GM19328 (cell line): ENCODE measurements around the gene TCERG1L.

Experiments used
- ATAC-seq: cut with Tn5 transposase; IDR thresholded peaks from one replicate; pipeline ENCODE4 v1.9.1; 2021; ENCODE audit warnings: mild to moderate bottlenecking, moderate library complexity; ENCODE audit not compliant: unreplicated experiment

The TCERG1L gene

GRCh38 chr10:131077724-131078123 lies 233.8 kb downstream of the TCERG1L start:
- no peak for ATAC-seq

- ATAC-seq: no peak
Observed at GRCh38 chr10:131077031-131077430, 234.5 kb downstream of the TCERG1L start.

- ATAC-seq: no peak
Observed at GRCh38 chr10:131076356-131076755, 235.2 kb downstream of the TCERG1L start.

- ATAC-seq: no peak
Observed at GRCh38 chr10:131075218-131075770, 236.2 kb downstream of the TCERG1L start.

- no peak for ATAC-seq
Observed at GRCh38 chr10:131074682-131075081, 236.8 kb downstream of the TCERG1L start.

GRCh38 chr10:131073469-131074035 lies 238.0 kb downstream of the TCERG1L start:
- no peak for ATAC-seq

- no peak for ATAC-seq
Observed at GRCh38 chr10:131072651-131073468, 238.7 kb downstream of the TCERG1L start.

GRCh38 chr10:131071721-131072120 lies 239.8 kb downstream of the TCERG1L start:
- no peak for ATAC-seq

GRCh38 chr10:131070856-131071255 lies 240.7 kb downstream of the TCERG1L start:
- no peak for ATAC-seq

GRCh38 chr10:131068760-131069159 lies 242.8 kb downstream of the TCERG1L start:
- ATAC-seq: no peak

- no peak for ATAC-seq
Observed at GRCh38 chr10:131068311-131068710, 243.2 kb downstream of the TCERG1L start.

GRCh38 chr10:131067690-131068089 lies 243.8 kb downstream of the TCERG1L start:
- no peak for ATAC-seq

GRCh38 chr10:131065673-131066305 lies 245.7 kb downstream of the TCERG1L start:
- no peak for ATAC-seq

- ATAC-seq: no peak
Observed at GRCh38 chr10:131063311-131063710, 248.2 kb downstream of the TCERG1L start.

- ATAC-seq: no peak
Observed at GRCh38 chr10:131062621-131063260, 248.8 kb downstream of the TCERG1L start.

GRCh38 chr10:131061216-131061615 lies 250.3 kb downstream of the TCERG1L start:
- ATAC-seq: no peak

GRCh38 chr10:131059881-131060280 lies 251.6 kb downstream of the TCERG1L start:
- ATAC-seq: no peak

GRCh38 chr10:131058799-131059198 lies 252.7 kb downstream of the TCERG1L start:
- no peak for ATAC-seq

GRCh38 chr10:131056781-131057180 lies 254.7 kb downstream of the TCERG1L start:
- ATAC-seq: no peak

GRCh38 chr10:131056091-131056579 lies 255.4 kb downstream of the TCERG1L start:
- no peak for ATAC-seq

GRCh38 chr10:131055437-131055836 lies 256.1 kb downstream of the TCERG1L start:
- no peak for ATAC-seq
